Ishikawa (cell line): ENCODE data around the gene SPANXN1.

Experiments used
- CREB1 ChIP-seq: IDR thresholded peaks from 2 replicates; pipeline ENCODE4 v1.6.1; 2012; ENCODE audit warnings: low read depth
- EP300 ChIP-seq: IDR thresholded peaks from 2 replicates; pipeline ENCODE4 v1.6.1; 2012; ENCODE audit warnings: borderline replicate concordance
- FOXM1 ChIP-seq: IDR thresholded peaks from 2 replicates; pipeline ENCODE4 v1.6.1; 2012; ENCODE audit warnings: low read depth, borderline replicate concordance
- YY1 ChIP-seq: IDR thresholded peaks from 2 replicates; pipeline ENCODE4 v1.6.1; 2012; ENCODE audit warnings: low read depth

GRCh38 chrX:145199078-145199477 is 48.2 kb upstream of the SPANXN1 start:
- TF ChIP-seq CREB1 = no peak
- no peak for TF ChIP-seq FOXM1
- no peak for TF ChIP-seq YY1
- no peak for TF ChIP-seq EP300
